ENCODE data around the gene GPC1. TPM values are rescaled to one million over a fixed set of nuclear protein-coding genes. Genes with fewer than 3 reads are reported as not detected.

The GPC1 gene
- polyA plus RNA-seq, 6 donors from 2014 or later = 0.12 to 0.47 (median 0.36) TPM; not detected in 1

GRCh38 chr2:240449764-240450531 lies 14.5 kb downstream of the GPC1 start:
- Mint-ChIP-seq H3K27ac (no peak overlapping the region), H3K4me1 (peaks cover 19 to 26% (median 23%) of the 10 kb centered on the region in 3 donors), H3K36me3 (no peaks in the 10 kb centered on the region), H3K9me3 (no peaks in the 10 kb centered on the region), H3K27me3 (peaks cover 17 to 76% (median 55%) of the 10 kb centered on the region in 3 donors), H3K4me3 (peak overlapping the region in 3 of 8 donors; percentile 33 to 78 (median 34))
- DNase-seq (no peak), ATAC-seq (ENCODE audit: low read depth in 2 of 2) (no peak)

DNA sequence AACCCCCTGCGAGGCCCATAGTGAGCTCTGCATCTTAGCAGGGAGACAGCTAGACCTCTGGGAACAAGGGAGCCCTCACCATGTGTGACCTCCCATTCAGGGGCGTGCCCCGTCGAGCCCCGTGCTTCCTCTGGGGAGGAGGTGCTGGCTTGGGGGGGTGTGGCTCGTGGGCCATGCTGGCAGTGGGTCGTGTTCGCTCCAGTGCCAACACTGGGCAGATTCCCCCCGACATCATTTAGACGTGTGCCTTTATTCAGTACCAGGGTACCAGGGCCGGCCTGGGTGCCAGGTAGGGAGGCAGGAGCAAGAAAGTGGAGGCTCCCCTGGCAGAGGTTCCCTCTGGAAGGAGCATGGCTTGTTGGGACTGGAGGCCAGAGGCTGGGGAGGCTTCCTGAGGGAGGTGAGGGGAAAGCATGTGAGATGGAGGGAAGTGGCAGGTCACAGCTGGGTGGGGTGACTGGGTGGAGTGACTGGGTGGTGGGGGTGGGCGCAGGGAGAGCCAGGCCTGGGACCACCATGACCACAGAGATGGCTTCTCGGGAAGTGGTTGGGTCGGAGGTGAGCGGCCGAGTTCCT lies 15.2 kb downstream of the GPC1 start:
- ATAC-seq (ENCODE audit: low read depth in 2 of 2) (no peak), DNase-seq (no peak)
- H3K9me3 Mint-ChIP-seq = no peaks in the 10 kb centered on the region
- peaks cover 17 to 79% (median 58%) of the 10 kb centered on the region in 3 donors for H3K27me3 Mint-ChIP-seq
- H3K4me3 Mint-ChIP-seq = peak overlapping the region in 4 of 8 donors; percentile 37 to 78 (median 46)
- no peaks in the 10 kb centered on the region for H3K36me3 Mint-ChIP-seq
- peaks cover 21 to 28% (median 22%) of the 10 kb centered on the region in 3 donors for H3K4me1 Mint-ChIP-seq
- H3K27ac Mint-ChIP-seq = no peak overlapping the region

DNA sequence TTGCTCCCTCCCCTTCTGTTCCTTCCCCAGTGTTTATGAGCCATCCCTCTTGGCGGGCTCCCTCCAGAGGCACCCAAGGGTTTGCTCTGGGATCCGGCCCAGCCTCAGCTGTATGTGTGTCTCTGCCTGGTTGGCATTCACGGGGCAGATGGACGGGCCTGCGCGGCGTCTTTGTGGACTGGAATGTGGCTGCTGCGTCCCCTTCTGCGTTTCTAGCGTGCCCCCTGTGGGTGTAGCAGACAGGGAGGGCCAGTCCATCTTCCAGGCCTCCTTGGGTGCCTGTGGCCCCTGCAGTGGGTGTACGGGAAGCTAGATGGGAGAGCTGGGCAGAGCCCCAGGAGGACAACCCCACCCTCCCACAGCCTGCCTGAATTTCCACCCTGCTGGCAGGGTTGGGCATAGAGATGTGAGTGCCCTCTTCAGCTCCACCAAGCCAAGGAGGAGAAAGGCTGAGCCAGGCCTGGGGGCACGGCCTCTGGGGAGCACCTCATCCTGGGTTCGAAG lies 15.7 kb downstream of the GPC1 start:
- peaks cover 21 to 28% (median 22%) of the 10 kb centered on the region in 3 donors for H3K4me1 Mint-ChIP-seq
- DNase-seq (no peak), ATAC-seq (ENCODE audit: low read depth in 2 of 2) (no peak)
- no peaks in the 10 kb centered on the region for H3K36me3 Mint-ChIP-seq
- H3K9me3 Mint-ChIP-seq = no peaks in the 10 kb centered on the region
- H3K27ac Mint-ChIP-seq = no peak overlapping the region
- peaks cover 17 to 79% (median 58%) of the 10 kb centered on the region in 3 donors for H3K27me3 Mint-ChIP-seq
- H3K4me3 Mint-ChIP-seq = peak overlapping the region in 7 of 8 donors; percentile 35 to 76 (median 68)

- Mint-ChIP-seq H3K27ac (no peak overlapping the region), H3K9me3 (no peaks in the 10 kb centered on the region), H3K36me3 (no peaks in the 10 kb centered on the region), H3K4me1 (peaks cover 21 to 28% (median 22%) of the 10 kb centered on the region in 3 donors), H3K27me3 (peaks cover 17 to 79% (median 56%) of the 10 kb centered on the region in 3 donors), H3K4me3 (peak overlapping the region; percentile 43 to 90 (median 76))
- no peak for ATAC-seq (ENCODE audit: low read depth in 2 of 2)
- no peak for DNase-seq
Measured at GRCh38 chr2:240451791-240452461, 16.5 kb downstream of the GPC1 start.

DNA sequence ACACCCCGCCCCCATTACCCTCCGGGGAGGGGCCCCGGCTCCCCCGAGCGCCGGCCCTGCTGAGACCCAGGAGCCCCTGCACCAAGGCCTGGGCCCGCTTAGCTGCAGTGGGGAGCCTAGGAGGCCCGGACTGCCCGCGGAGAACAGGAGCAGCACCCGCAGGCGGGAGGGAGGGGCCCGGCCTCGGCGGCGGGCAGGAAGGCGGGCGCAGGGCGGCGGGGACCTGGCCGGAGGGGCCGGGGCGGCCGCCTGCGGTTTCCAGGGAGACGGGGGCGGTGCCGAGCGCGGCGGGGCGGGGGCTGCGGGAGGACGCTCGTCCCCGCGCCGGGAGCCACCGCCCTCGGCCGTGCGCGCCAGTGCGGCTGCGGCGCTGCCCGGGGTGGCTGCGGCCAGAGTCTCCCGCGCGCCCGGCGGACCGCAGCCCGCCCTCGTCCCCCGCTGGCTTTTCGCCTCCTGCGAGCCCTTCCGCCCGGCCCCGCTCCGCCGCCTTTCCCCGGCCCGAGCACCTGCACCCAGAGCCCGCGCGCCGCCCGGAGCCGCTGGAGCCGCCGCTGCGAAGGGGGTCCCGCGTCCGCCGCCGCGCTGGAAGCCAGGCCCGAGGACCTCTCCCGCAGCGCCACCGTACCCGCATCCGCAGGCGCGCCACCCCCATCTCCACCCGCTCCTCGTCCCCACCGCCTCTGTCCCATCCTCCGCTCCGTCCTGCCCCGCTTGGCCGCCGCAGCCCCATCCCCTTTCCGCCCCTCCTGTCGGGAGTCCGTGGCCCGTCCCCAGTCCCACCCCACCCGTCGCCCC lies 17.2 kb downstream of the GPC1 start:
- Mint-ChIP-seq H3K27me3 (peaks cover 17 to 79% (median 51%) of the 10 kb centered on the region in 3 donors), H3K4me3 (peak overlapping the region; percentile 43 to 90 (median 76)), H3K36me3 (no peaks in the 10 kb centered on the region), H3K4me1 (peaks cover 21 to 28% (median 22%) of the 10 kb centered on the region in 3 donors), H3K9me3 (no peaks in the 10 kb centered on the region), H3K27ac (no peak overlapping the region)
- DNase-seq (no peak), ATAC-seq (ENCODE audit: low read depth in 2 of 2) (peak; percentile 30 to 41)

DNA sequence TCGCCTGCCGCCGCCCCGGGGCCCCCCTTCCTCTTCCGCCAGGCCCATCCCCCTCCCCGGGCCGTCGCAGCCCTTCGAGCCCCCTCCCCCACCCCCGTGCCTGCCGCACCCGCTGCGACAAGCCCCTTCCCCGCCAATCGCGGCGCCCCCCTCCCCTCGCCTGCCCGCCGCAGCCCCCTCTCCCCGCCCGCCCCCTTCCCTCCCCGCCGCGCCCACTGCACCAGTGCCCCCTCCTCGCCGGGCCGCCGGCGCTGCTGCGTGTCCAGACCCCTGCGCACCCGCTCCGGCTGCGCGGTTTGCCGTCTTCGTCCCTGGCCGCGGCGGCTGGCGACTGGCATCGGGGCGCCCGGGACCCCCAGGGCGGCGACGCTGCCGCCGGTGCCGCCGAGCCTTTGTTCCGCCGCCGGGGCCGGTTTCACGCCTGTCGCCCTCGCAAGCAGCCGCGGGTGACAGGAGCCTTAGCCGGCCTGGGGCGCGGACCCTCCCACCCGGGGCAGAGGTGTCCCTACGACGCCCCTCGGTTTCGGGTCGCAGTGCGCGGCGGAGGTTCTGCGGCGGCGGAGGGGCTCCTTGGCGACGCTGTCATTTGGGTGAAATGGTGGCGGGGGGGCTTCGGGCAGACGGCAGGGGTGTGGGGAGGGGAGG lies 18.1 kb downstream of the GPC1 start:
- DNase-seq (no peak), ATAC-seq (ENCODE audit: low read depth in 2 of 2) (no peak)
- no peaks in the 10 kb centered on the region for H3K36me3 Mint-ChIP-seq
- peak overlapping the region; percentile 69 to 92 (median 82) for H3K4me3 Mint-ChIP-seq
- peaks cover 17 to 75% (median 49%) of the 10 kb centered on the region in 3 donors for H3K27me3 Mint-ChIP-seq
- H3K27ac Mint-ChIP-seq = peak overlapping the region in 2 of 6 donors; percentile 11 to 72
- no peaks in the 10 kb centered on the region for H3K9me3 Mint-ChIP-seq
- H3K4me1 Mint-ChIP-seq = peaks cover 21 to 28% (median 22%) of the 10 kb centered on the region in 3 donors

GRCh38 chr2:240454106-240454901 lies 18.8 kb downstream of the GPC1 start:
- Mint-ChIP-seq H3K36me3 (no peaks in the 10 kb centered on the region), H3K27ac (peak overlapping the region in 2 of 6 donors; percentile 11 to 72), H3K4me1 (peaks cover 21 to 28% (median 22%) of the 10 kb centered on the region in 3 donors), H3K9me3 (no peaks in the 10 kb centered on the region), H3K27me3 (peaks cover 15 to 68% (median 48%) of the 10 kb centered on the region in 3 donors), H3K4me3 (peak overlapping the region; percentile 69 to 92 (median 82))
- no peak for DNase-seq
- ATAC-seq (ENCODE audit: low read depth in 2 of 2) = no peak

- Mint-ChIP-seq H3K27me3 (peaks cover 10 to 58% (median 38%) of the 10 kb centered on the region in 3 donors), H3K4me3 (peak overlapping the region in 5 of 8 donors; percentile 25 to 78 (median 59)), H3K36me3 (no peaks in the 10 kb centered on the region), H3K9me3 (no peaks in the 10 kb centered on the region), H3K4me1 (peaks cover 18 to 25% (median 21%) of the 10 kb centered on the region in 3 donors), H3K27ac (no peak overlapping the region)
- ATAC-seq (ENCODE audit: low read depth in 2 of 2) = no peak
- no peak for DNase-seq
Measured at GRCh38 chr2:240455272-240455646, 19.8 kb downstream of the GPC1 start.

- no peak overlapping the region for H3K27ac Mint-ChIP-seq
- no peak for DNase-seq
Measured at GRCh38 chr2:240455647-240456446, 20.4 kb downstream of the GPC1 start.

DNA sequence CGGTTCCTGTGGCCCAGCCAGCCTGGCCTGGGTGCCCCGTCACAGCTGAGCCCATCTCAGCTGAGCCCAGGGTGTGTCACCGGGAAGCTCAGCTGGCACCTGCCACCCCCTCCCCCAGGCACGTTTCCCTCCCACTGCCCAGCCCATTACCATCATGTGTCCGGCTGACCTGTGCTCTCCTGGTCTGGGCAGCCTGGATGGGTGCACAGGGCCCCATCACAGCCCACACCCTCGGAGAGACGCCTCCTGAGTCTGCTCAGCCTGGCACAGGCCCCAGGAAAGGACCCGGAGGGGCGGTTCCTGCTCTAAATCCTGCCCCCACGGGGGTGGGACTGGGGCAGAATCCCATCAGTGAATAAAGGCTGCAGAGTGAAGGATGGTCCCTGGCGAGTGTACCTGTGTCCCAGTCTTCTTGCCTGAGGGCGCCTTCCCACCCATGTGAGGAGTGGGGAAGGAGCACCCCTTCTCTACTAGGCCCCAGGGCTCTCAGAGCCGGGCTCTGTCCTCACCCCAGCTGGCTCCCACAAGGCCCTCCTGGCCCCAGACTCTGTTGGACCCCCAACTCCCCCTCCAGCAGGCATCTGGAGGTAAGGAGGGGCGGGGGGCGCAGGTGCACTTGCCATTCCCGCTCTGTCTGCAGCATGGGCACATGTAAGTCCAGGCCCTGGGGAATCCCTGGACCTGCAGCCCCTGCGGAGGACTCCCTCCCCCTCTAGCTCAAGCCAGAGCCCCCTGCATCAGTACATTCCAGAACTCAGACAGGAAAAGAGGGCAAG lies 21.2 kb downstream of the GPC1 start:
- Mint-ChIP-seq H3K4me3 (no peak overlapping the region), H3K36me3 (no peaks in the 10 kb centered on the region), H3K9me3 (no peaks in the 10 kb centered on the region), H3K27ac (no peak overlapping the region), H3K27me3 (peaks cover 10 to 44% (median 30%) of the 10 kb centered on the region in 3 donors), H3K4me1 (peaks cover 18 to 20% (median 18%) of the 10 kb centered on the region in 3 donors)
- ATAC-seq (ENCODE audit: low read depth in 2 of 2) (no peak), DNase-seq (no peak)

More at GRCh38 chr2:240455647-240456446, 20.4 kb downstream of the GPC1 start:
- Mint-ChIP-seq H3K4me1 (peaks cover 18 to 21% (median 20%) of the 10 kb centered on the region in 3 donors), H3K4me3 (peak overlapping the region in 1 of 8 donors; percentile 56), H3K27me3 (peaks cover 10 to 52% (median 33%) of the 10 kb centered on the region in 3 donors), H3K9me3 (no peaks in the 10 kb centered on the region), H3K36me3 (no peaks in the 10 kb centered on the region)
- no peak for ATAC-seq (ENCODE audit: low read depth in 2 of 2)
